Measurements from ENCODE around the gene KCNMA1. TPM values are rescaled to one million over a fixed set of nuclear protein-coding genes. Genes with fewer than 3 reads are reported as not detected.

The KCNMA1 gene
- total RNA-seq, 1 experiment from 2014 or later, result 0.49 TPM

- ATAC-seq, result no peak
- H2AFZ ChIP-seq (ENCODE audit: low read depth, low read length, poor library complexity, severe bottlenecking), result no peak overlapping the region
- CTCF ChIA-PET, result no interaction called here
These were observed 533.1 kb downstream of the KCNMA1 start for GRCh38 chr10:77104459-77104980.

More at GRCh38 chr10:77104459-77104980, 533.1 kb downstream of the KCNMA1 start:
- H3K27me3 ChIP-seq (ENCODE audit: insufficient read depth, low read length), result peaks cover 47% of the 10 kb centered on the region
- DNase-seq (ENCODE audit: low read depth, low spot score), result no peak
- H3K4me1 ChIP-seq (ENCODE audit: control insufficient read depth in 1 of 2, insufficient read depth in 2 of 2, low read length in 2 of 2), result no peaks in the 10 kb centered on the region
- H3K4me3 ChIP-seq (replicated peaks in 1 of 2; ENCODE audit: low read depth in 1 of 2, low read length in 2 of 2), result no peak overlapping the region
- no peak overlapping the region for H3K4me2 ChIP-seq (ENCODE audit: low read length)
- POLR2A ChIA-PET, result no interaction called here
- H3K9ac ChIP-seq (ENCODE audit: low read length), result no peak overlapping the region
- H3K36me3 ChIP-seq (ENCODE audit: control insufficient read depth in 1 of 2, insufficient read depth in 2 of 2, low read length in 2 of 2), result no peaks in the 10 kb centered on the region
- intact Hi-C loops (cut with micrococcal nuclease), result no loop called here
- H4K20me1 ChIP-seq (ENCODE audit: insufficient read depth), result no peaks in the 10 kb centered on the region
- RAD21 ChIA-PET (ENCODE audit: low non-redundant PET in 1 of 2, low total read pairs in 2 of 2, uncharacterized antibody in 2 of 2, unreplicated experiment in 2 of 2), result no interaction called here
- H3K79me2 ChIP-seq (ENCODE audit: insufficient read depth, low read length), result no peaks in the 10 kb centered on the region
- no peaks in the 10 kb centered on the region for H3K9me2 ChIP-seq (ENCODE audit: insufficient read depth)
- TF ChIP-seq ZNF274 (IDR thresholded peaks at IDR 0.05; ENCODE audit: low read depth, low read length) (no peak), REST (IDR thresholded peaks at IDR 0.05; ENCODE audit: low read depth) (no peak), RAD21 (IDR thresholded peaks at IDR 0.05; ENCODE audit: low read depth) (no peak), YY1 (IDR thresholded peaks at IDR 0.05; ENCODE audit: extremely low read depth, insufficient replicate concordance, low read depth, low read length) (no peak), SIN3A (IDR thresholded peaks at IDR 0.05; ENCODE audit: low read depth) (no peak), ELF1 (IDR thresholded peaks at IDR 0.05; ENCODE audit: borderline replicate concordance, low read depth) (no peak)
- no peak overlapping the region for H3K27ac ChIP-seq (ENCODE audit: low read depth, low read length)
- BruUV-seq (replicated peaks), result no TSS peak
- no peaks in the 10 kb centered on the region for H3K9me3 ChIP-seq (ENCODE audit: control insufficient read depth in 1 of 2, insufficient read depth in 1 of 2, low read depth in 1 of 2, low read length in 2 of 2)

Measured in HCT116 (cell line).